NCI-H460 (cell line): ENCODE results near the gene POU6F2. TPM values are rescaled to one million over a fixed set of nuclear protein-coding genes. Genes with fewer than 3 reads are reported as not detected.
"Not testable (repeated sequence)": the region's sequence is repeated elsewhere in the genome, so short reads cannot be mapped to it uniquely, and the experiment has no call there.

Experiments
- DNase-seq: peaks from one replicate; pipeline ENCODE4 v3.0.0-alpha.2; 2016; ENCODE audit warnings: low read depth; ENCODE audit errors: extremely low read depth
- total RNA-seq: library from RNA; depleted of rRNA; stranded (reverse); fragments of >200 nt; shearing (Covaris generic); gene quantifications from 2 replicates; pipeline ENCODE4 v1.2.3, GENCODE V29; 2014

The POU6F2 gene
- total RNA-seq, 1 experiment from 2014 or later: not detected

GRCh38 chr7:38992203-38992602 lies 14.5 kb downstream of the POU6F2 start:
- DNase-seq: no peak

GRCh38 chr7:39001595-39001994 lies 23.9 kb downstream of the POU6F2 start:
- no peak for DNase-seq

- no peak for DNase-seq
These were observed 25.0 kb downstream of the POU6F2 start for GRCh38 chr7:39002755-39003154.

GRCh38 chr7:39005036-39005435 lies 27.3 kb downstream of the POU6F2 start:
- no peak for DNase-seq

GRCh38 chr7:39005461-39005860 lies 27.8 kb downstream of the POU6F2 start:
- no peak for DNase-seq

- not testable (repeated sequence) for DNase-seq
These were observed 35.6 kb downstream of the POU6F2 start for GRCh38 chr7:39013049-39013939.

GRCh38 chr7:39016609-39017008 lies 38.9 kb downstream of the POU6F2 start:
- DNase-seq: no peak

GRCh38 chr7:39017369-39017915 lies 39.7 kb downstream of the POU6F2 start:
- DNase-seq: no peak

- DNase-seq: no peak
These were observed 45.1 kb downstream of the POU6F2 start for GRCh38 chr7:39022796-39023195.

GRCh38 chr7:39027491-39027890 lies 49.8 kb downstream of the POU6F2 start:
- DNase-seq: no peak

GRCh38 chr7:39033885-39034624 lies 56.3 kb downstream of the POU6F2 start:
- DNase-seq: no peak

GRCh38 chr7:39035156-39035555 lies 57.4 kb downstream of the POU6F2 start:
- DNase-seq: no peak

- DNase-seq: no peak
These were observed 58.2 kb downstream of the POU6F2 start for GRCh38 chr7:39035903-39036302.

- no peak for DNase-seq
These were observed 65.0 kb downstream of the POU6F2 start for GRCh38 chr7:39042670-39043069.

- DNase-seq: no peak
These were observed 65.8 kb downstream of the POU6F2 start for GRCh38 chr7:39043531-39043930.

GRCh38 chr7:39044489-39044888 lies 66.8 kb downstream of the POU6F2 start:
- DNase-seq: no peak

GRCh38 chr7:39045231-39045630 lies 67.5 kb downstream of the POU6F2 start:
- no peak for DNase-seq

- DNase-seq: no peak
These were observed 73.6 kb downstream of the POU6F2 start for GRCh38 chr7:39051279-39051678.

GRCh38 chr7:39051707-39052106 lies 74.0 kb downstream of the POU6F2 start:
- DNase-seq: no peak

- DNase-seq: no peak
These were observed 77.0 kb downstream of the POU6F2 start for GRCh38 chr7:39054731-39055130.

GRCh38 chr7:39056153-39056552 lies 78.4 kb downstream of the POU6F2 start:
- no peak for DNase-seq

- no peak for DNase-seq
These were observed 85.1 kb downstream of the POU6F2 start for GRCh38 chr7:39062811-39063210.
